BJ (cell line): ENCODE data around the gene MRFAP1. TPM values are rescaled to one million over a fixed set of nuclear protein-coding genes. Genes with fewer than 3 reads are reported as not detected.

Source experiments
- CTCF ChIA-PET: fragments of 350-600 bp; formaldehyde crosslinking; extraction: SDS; loops from one replicate; lab custom pipeline; 2021; ENCODE audit warnings: antibody characterized with exemption, inconsistent platforms; lab: Yijun Ruan, JAX
- POLR2A ChIA-PET: fragments of 300-600 bp; sonication (Branson Sonifier 250); formaldehyde crosslinking; extraction: SDS; loops from one replicate; lab custom pipeline; 2021; ENCODE audit warnings: antibody characterized with exemption; lab: Charles Lee
- DNase-seq: peaks from one replicate; pipeline ENCODE4 v3.0.0-alpha.2; 2011; ENCODE audit warnings: low read depth
- H3K27me3 ChIP-seq: 2 replicates; pipeline ENCODE4 v1.6.0; 2011; ENCODE audit warnings: low read length; ENCODE audit not compliant: control insufficient read depth, insufficient read depth
- H3K36me3 ChIP-seq: 2 replicates; pipeline ENCODE4 v1.5.1; 2011; ENCODE audit warnings: low read length; ENCODE audit not compliant: control insufficient read depth, insufficient read depth
- H3K4me3 ChIP-seq: 2 replicates; pipeline ENCODE4 v1.5.1; 2011; ENCODE audit warnings: low read depth, mild to moderate bottlenecking, control low read depth, low read length
- CTCF ChIP-seq: IDR thresholded peaks from 2 replicates; pipeline ENCODE4 v1.5.1; 2011; ENCODE audit warnings: low read depth, mild to moderate bottlenecking, control low read depth, inconsistent platforms, low read length, moderate library complexity; ENCODE audit not compliant: insufficient read depth
- polyA minus RNA-seq: library from RNA; depleted of rRNA, polyadenylated mRNA; stranded (reverse); fragments of >200 nt; gene quantifications from 2 replicates; pipeline ENCODE4 v1.2.3, GENCODE V29; 2011; rRNA and poly(A)+ RNA removed
- polyA plus RNA-seq: library from polyadenylated mRNA; depleted of rRNA; stranded (reverse); fragments of >200 nt; gene quantifications from 2 replicates; pipeline ENCODE4 v1.2.3, GENCODE V29; 2011; rRNA removed

Gene MRFAP1
- 210 and 225 TPM in 2 replicates for polyA plus RNA-seq
- 16.2 and 21.2 TPM in 2 replicates for polyA minus RNA-seq

- H3K27me3 ChIP-seq: no peaks in the 10 kb centered on the region
- ChIA-PET POLR2A (no interaction called here), CTCF (interaction anchor here (0.6 to 1.2 kb wide), 3 partner anchors 23 to 402 kb away, joined by 3 read pairs; a partner anchor contains a TSS)
- DNase-seq: peak; percentile 62
- 0 out of 2 replicates have a peak, but pooled peaks cover 4% of the 10 kb centered on the region for H3K36me3 ChIP-seq
- H3K4me3 ChIP-seq: peak within 1 kb of the TSS; percentile 91
- no peak for TF ChIP-seq CTCF
Measured at GRCh38 chr4:6640292-6641163, at the start of gene MRFAP1. TSS of gene MRFAP1 (plus strand) at chr4:6640685. CDS start at chr4:6640863, 178 bp downstream.

- CTCF ChIA-PET: no interaction called here
- no peaks in the 10 kb centered on the region for H3K27me3 ChIP-seq
- TF ChIP-seq CTCF: no peak
- no peak for DNase-seq
- no peak overlapping the region for H3K4me3 ChIP-seq
- H3K36me3 ChIP-seq: peaks cover 7% of the 10 kb centered on the region
- POLR2A ChIA-PET: no interaction called here
Measured at GRCh38 chr4:6591313-6591712, 49.2 kb upstream of the MRFAP1 start.

GRCh38 chr4:6591781-6592180, 48.7 kb upstream of the MRFAP1 start:
- no peak for DNase-seq
- Histone ChIP-seq H3K4me3 (no peak overlapping the region), H3K36me3 (peaks cover 7% of the 10 kb centered on the region), H3K27me3 (no peaks in the 10 kb centered on the region)
- POLR2A ChIA-PET: no interaction called here
- CTCF ChIA-PET: no interaction called here
- TF ChIP-seq CTCF: no peak

- POLR2A ChIA-PET: no interaction called here
- Histone ChIP-seq H3K4me3 (no peak overlapping the region), H3K27me3 (no peaks in the 10 kb centered on the region), H3K36me3 (peaks cover 8% of the 10 kb centered on the region)
- no peak for DNase-seq
- CTCF ChIA-PET: no interaction called here
- TF ChIP-seq CTCF: no peak
Measured at GRCh38 chr4:6592804-6593563, 47.5 kb upstream of the MRFAP1 start.

- ChIA-PET CTCF (no interaction called here), POLR2A (no interaction called here)
- H3K36me3 ChIP-seq: peaks cover 10% of the 10 kb centered on the region
- H3K27me3 ChIP-seq: no peaks in the 10 kb centered on the region
- H3K4me3 ChIP-seq: no peak overlapping the region
- no peak for DNase-seq
- no peak for TF ChIP-seq CTCF
Measured at GRCh38 chr4:6594341-6594740, 46.1 kb upstream of the MRFAP1 start.
